HCT116 (cell line): ENCODE results near the gene CBFA2T2. TPM values are rescaled to one million over a fixed set of nuclear protein-coding genes. Genes with fewer than 3 reads are reported as not detected.

Experiments
- ATAC-seq: fragments of 200-7000 bp; cut with Tn5 transposase; 2 replicates; pipeline ENCODE4 v1.9.1; 2020; ENCODE audit warnings: mild to moderate bottlenecking, moderate library complexity
- BruUV-seq: library from RNA; stranded (reverse); fragments of 400-500 nt; replicated peaks from 2 replicates; lab custom pipeline; 2021; lab: Mats Ljungman, UMichigan
- CTCF ChIA-PET: fragments of 300-600 bp; sonication (Branson Sonifier 250); formaldehyde crosslinking; loops from one replicate; lab custom pipeline; 2021; ENCODE audit warnings: antibody characterized with exemption; lab: Charles Lee
- POLR2A ChIA-PET: fragments of 300-600, 350-600 bp; sonication (Branson Sonifier 250); formaldehyde crosslinking; loops from one replicate; lab custom pipeline; 2021; ENCODE audit warnings: antibody characterized with exemption; lab: Charles Lee
- RAD21 ChIA-PET, 2 experiments: fragments of 300-600 bp; sonication (Branson Sonifier 250); formaldehyde crosslinking; loops; one replicate each; lab custom pipeline; 2023; ENCODE audit warnings: low total read pairs in 2 of 2; ENCODE audit not compliant: uncharacterized antibody in 2 of 2, unreplicated experiment in 2 of 2, low non-redundant PET in 1 of 2; lab: Charles Lee
- DNase-seq: peaks from one replicate; pipeline ENCODE4 v3.0.0-alpha.2; 2010; ENCODE audit warnings: low read depth, low spot score
- H2AFZ ChIP-seq: fragments of 200-600 bp; shearing (Covaris generic), sonication (generic); 2 replicates; pipeline ENCODE4 v1.6.1; 2017; ENCODE audit warnings: low read depth, mixed run types, mixed read lengths, antibody characterized with exemption, low read length; ENCODE audit not compliant: poor library complexity, severe bottlenecking
- H3K27ac ChIP-seq: 2 replicates; pipeline ENCODE4 v1.5.1; 2012; ENCODE audit warnings: low read depth, low read length
- H3K27me3 ChIP-seq: fragments of 200-600 bp; sonication (generic); 2 replicates; pipeline ENCODE4 v1.6.1; 2016; ENCODE audit warnings: mixed run types, low read length, mixed read lengths; ENCODE audit not compliant: insufficient read depth
- H3K36me3 ChIP-seq, 2 experiments: fragments of 200-500 bp in 1 of 2; fragments of 200-600 bp in 1 of 2; sonication (Bioruptor generic) in 1 of 2; sonication (generic) in 1 of 2; 2 replicates each; pipeline versions ENCODE4 v1.5.1 to v1.6.1; 2014 to 2016; ENCODE audit warnings: low read length in 2 of 2, inconsistent platforms in 1 of 2, mixed read lengths in 1 of 2, mixed run types in 1 of 2; ENCODE audit not compliant: insufficient read depth in 2 of 2, control insufficient read depth in 1 of 2
- H3K4me1 ChIP-seq, 2 experiments: fragments of 200-600 bp in 1 of 2; sonication (generic) in 1 of 2; 2 replicates each; pipeline versions ENCODE4 v1.5.1 to v1.6.1; 2012 to 2017; ENCODE audit warnings: low read length in 2 of 2, inconsistent platforms in 1 of 2, mild to moderate bottlenecking in 1 of 2, mixed read lengths in 1 of 2, mixed run types in 1 of 2, moderate library complexity in 1 of 2; ENCODE audit not compliant: insufficient read depth in 2 of 2, control insufficient read depth in 1 of 2
- H3K4me2 ChIP-seq: fragments of 200-600 bp; sonication (generic); 2 replicates; pipeline ENCODE4 v1.6.1; 2017; ENCODE audit warnings: mixed run types, low read length, mixed read lengths
- H3K4me3 ChIP-seq, 2 experiments: fragments of 200-600 bp in 1 of 2; sonication (generic) in 1 of 2; replicated peaks in 1 of 2; 2 replicates each; pipeline ENCODE4 v1.5.1; 2011 to 2016; ENCODE audit warnings: low read length in 2 of 2, control low read depth in 1 of 2, low read depth in 1 of 2, mild to moderate bottlenecking in 1 of 2, mixed read lengths in 1 of 2, mixed run types in 1 of 2
- H3K79me2 ChIP-seq: fragments of 200-600 bp; sonication (generic); 2 replicates; pipeline ENCODE4 v1.6.1; 2017; ENCODE audit warnings: mild to moderate bottlenecking, mixed run types, low read length, moderate library complexity, mixed read lengths; ENCODE audit not compliant: insufficient read depth
- H3K9ac ChIP-seq: fragments of 200-600 bp; sonication (generic); 2 replicates; pipeline ENCODE4 v1.6.1; 2016; ENCODE audit warnings: low read length, mixed read lengths
- H3K9me2 ChIP-seq: fragments of 200-600 bp; sonication (generic), shearing (Covaris generic); 2 replicates; pipeline ENCODE4 v1.6.1; 2017; ENCODE audit warnings: mixed run types, mild to moderate bottlenecking, moderate library complexity; ENCODE audit not compliant: insufficient read depth
- H3K9me3 ChIP-seq, 2 experiments: fragments of 200-500 bp in 1 of 2; fragments of 200-600 bp in 1 of 2; sonication (Bioruptor generic) in 1 of 2; sonication (generic) in 1 of 2; 2 replicates each; pipeline ENCODE4 v1.6.1; 2014 to 2017; ENCODE audit warnings: low read length in 2 of 2, mixed read lengths in 2 of 2, inconsistent platforms in 1 of 2, low read depth in 1 of 2, mild to moderate bottlenecking in 1 of 2, mixed run types in 1 of 2, moderate library complexity in 1 of 2; ENCODE audit not compliant: control insufficient read depth in 1 of 2, insufficient read depth in 1 of 2
- H4K20me1 ChIP-seq: fragments of 200-600 bp; sonication (generic), shearing (Covaris generic); 2 replicates; pipeline ENCODE4 v1.6.1; 2017; ENCODE audit warnings: mixed run types, mild to moderate bottlenecking, moderate library complexity; ENCODE audit not compliant: insufficient read depth
- CBX3 ChIP-seq: IDR thresholded peaks from 2 replicates; pipeline ENCODE4 v1.6.1; 2012; ENCODE audit warnings: low read depth
- CEBPB ChIP-seq: IDR thresholded peaks from 2 replicates; pipeline ENCODE4 v1.6.1; 2012; ENCODE audit warnings: low read depth
- CTCF ChIP-seq, 3 experiments: fragments of 200-600 bp in 1 of 3; sonication (generic) in 1 of 3; IDR thresholded peaks in 2 of 3; conservative IDR thresholded peaks in 1 of 3; 2 replicates each; pipeline ENCODE4 v1.5.1; 2012 to 2017; ENCODE audit warnings: low read depth in 2 of 3, low read length in 2 of 3, antibody characterized with exemption in 1 of 3, borderline replicate concordance in 1 of 3, control low read depth in 1 of 3, mild to moderate bottlenecking in 1 of 3, mixed read lengths in 1 of 3, mixed run types in 1 of 3, moderate library complexity in 1 of 3; ENCODE audit not compliant: insufficient read depth in 1 of 3
- ELF1 ChIP-seq: IDR thresholded peaks from 2 replicates; pipeline ENCODE4 v1.6.1; 2012; ENCODE audit warnings: low read depth, borderline replicate concordance
- EZH2 ChIP-seq: fragments of 200-600 bp; sonication (generic); IDR thresholded peaks from 2 replicates; pipeline ENCODE4 v1.6.1; 2017; ENCODE audit warnings: antibody characterized with exemption, mixed run types
- EZH2phosphoT487 ChIP-seq: fragments of 200-600 bp; IDR thresholded peaks from 2 replicates; pipeline ENCODE4 v1.6.1; 2018; ENCODE audit warnings: antibody characterized with exemption, borderline replicate concordance
- FOSL1 ChIP-seq: IDR thresholded peaks from 2 replicates; pipeline ENCODE4 v1.6.1; 2012; ENCODE audit warnings: low read depth
- JUND ChIP-seq: IDR thresholded peaks from 2 replicates; pipeline ENCODE4 v1.6.1; 2012
- MAX ChIP-seq: IDR thresholded peaks from 2 replicates; pipeline ENCODE4 v1.6.1; 2012
- POLR2A ChIP-seq: IDR thresholded peaks from 2 replicates; pipeline ENCODE4 v1.7.0; 2011; ENCODE audit warnings: borderline replicate concordance; ENCODE audit not compliant: insufficient read depth, insufficient read length; ENCODE audit errors: extremely low read depth
- RAD21 ChIP-seq: IDR thresholded peaks from 2 replicates; pipeline ENCODE4 v1.6.1; 2012; ENCODE audit warnings: low read depth, mild to moderate bottlenecking
- REST ChIP-seq: IDR thresholded peaks from 2 replicates; pipeline ENCODE4 v1.6.1; 2012; ENCODE audit warnings: low read depth
- SIN3A ChIP-seq: IDR thresholded peaks from 2 replicates; pipeline ENCODE4 v1.6.1; 2012; ENCODE audit warnings: low read depth
- SRF ChIP-seq: IDR thresholded peaks from 2 replicates; pipeline ENCODE4 v1.6.1; 2012; ENCODE audit warnings: low read depth
- TCF7L2 ChIP-seq: IDR thresholded peaks from 2 replicates; pipeline ENCODE4 v1.7.0; 2011; ENCODE audit warnings: borderline replicate concordance, inconsistent platforms; ENCODE audit not compliant: insufficient read depth, insufficient read length; ENCODE audit errors: extremely low read depth
- YY1 ChIP-seq: IDR thresholded peaks from 2 replicates; pipeline ENCODE4 v1.6.1; 2011; ENCODE audit warnings: low read length, low read depth, moderate library complexity, mild to moderate bottlenecking; ENCODE audit not compliant: insufficient replicate concordance; ENCODE audit errors: extremely low read depth
- intact Hi-C: fragments of 100-400 bp; cut with micrococcal nuclease; formaldehyde crosslinking; loops from 2 replicates; pipeline ENCODE4 v1.10.0; 2022
- total RNA-seq: library from RNA; stranded (reverse); gene quantifications from one replicate; pipeline ENCODE4 v1.2.1, GENCODE V29; 2021; ENCODE audit not compliant: unreplicated experiment

Gene CBFA2T2
- total RNA-seq, 1 experiment from 2014 or later = 8.0 TPM

- TF ChIP-seq REST (no peak), MAX (no peak), CBX3 (no peak), EZH2phosphoT487 (no peak), CEBPB (no peak)
Measured at GRCh38 chr20:33657704-33658095, 167.8 kb downstream of the CBFA2T2 start (continued).

GRCh38 chr20:33658510-33658909, 168.6 kb downstream of the CBFA2T2 start:
- Histone ChIP-seq H3K9me3 (no peaks in the 10 kb centered on the region), H3K79me2 (peaks cover 6% of the 10 kb centered on the region; the same call in 1 of the 2 replicates), H3K4me1 (peaks cover 0 to 20% of the 10 kb centered on the region in 2 experiments; a peak in 2 of 4 replicates), H3K27ac (no peak overlapping the region), H3K27me3 (no peaks in the 10 kb centered on the region), H3K4me3 (no peak overlapping the region), H3K36me3 (peaks cover 0 to 3% of the 10 kb centered on the region in 2 experiments; a peak in 1 of 4 replicates), H4K20me1 (no peaks in the 10 kb centered on the region), H2AFZ (no peak overlapping the region), H3K4me2 (no peak overlapping the region), H3K9ac (no peak overlapping the region), H3K9me2 (no peaks in the 10 kb centered on the region)
- BruUV-seq = no TSS peak
- ChIA-PET CTCF (no interaction called here), POLR2A (no interaction called here), RAD21 (no interaction called here)
- intact Hi-C loops = loop anchor here (10.0 kb wide), 1 partner anchor 466 kb away; no protein-coding TSS in a partner anchor
- no peak for DNase-seq
- ATAC-seq = no peak
- TF ChIP-seq CBX3 (no peak), SRF (no peak), POLR2A (no peak), YY1 (no peak), ELF1 (no peak), MAX (no peak), TCF7L2 (no peak), SIN3A (no peak), EZH2 (no peak), CTCF (IDR thresholded peaks at IDR 0.05 in 2 of 3, conservative IDR thresholded peaks at IDR 0.05 in 1 of 3; ENCODE audit: borderline replicate concordance in 1 of 3, insufficient read depth in 1 of 3, low read depth in 2 of 3, low read length in 2 of 3) (no peak), FOSL1 (no peak), JUND (no peak), EZH2phosphoT487 (no peak), RAD21 (no peak), REST (no peak), CEBPB (no peak)
